Erythroblast (primary cell): ENCODE results near the gene ANXA5.

ENCODE experiments used
- GATA1 ChIP-seq: IDR thresholded peaks from 2 replicates; pipeline ENCODE4 v1.6.1; 2011; ENCODE audit warnings: low read depth, mild to moderate bottlenecking, control low read depth, low read length, moderate library complexity
- POLR2A ChIP-seq: IDR thresholded peaks from 2 replicates; pipeline ENCODE4 v1.6.1; 2011; ENCODE audit warnings: mild to moderate bottlenecking, low read length

DNA sequence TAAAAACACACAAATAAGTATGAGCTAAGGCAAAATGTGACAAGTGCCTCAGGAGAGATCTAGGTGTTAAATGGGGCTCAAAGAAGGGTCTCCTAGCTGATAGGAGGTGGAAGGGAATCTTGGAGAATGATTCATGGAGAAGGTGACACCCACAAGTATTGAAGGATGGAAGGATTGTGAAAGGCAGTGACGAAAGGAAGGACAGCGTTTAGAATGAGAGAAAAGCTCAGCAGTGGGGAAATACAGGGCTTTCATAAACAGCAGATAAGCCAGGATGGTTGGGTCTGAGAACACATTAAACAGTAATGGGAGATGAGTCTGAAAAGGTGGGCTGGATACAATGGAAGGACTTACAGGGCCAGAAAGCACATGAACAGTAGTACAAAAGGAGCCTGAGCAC lies 11.5 kb downstream of the ANXA5 start:
- TF ChIP-seq POLR2A (no peak), GATA1 (no peak)
